AG09319 (cell line): Measurements from ENCODE around the gene TMC5.

Source experiments
- DNase-seq: peaks from one replicate; pipeline ENCODE4 v3.0.0-alpha.2; 2010; ENCODE audit warnings: low read depth; ENCODE audit errors: extremely low read depth
- TF ChIP-seq, protein P1 (sequence below): IDR thresholded peaks from 2 replicates; pipeline ENCODE4 v1.5.1; 2011; ENCODE audit warnings: low read depth, mild to moderate bottlenecking, inconsistent platforms, low read length, moderate library complexity

Gene TMC5

DNA sequence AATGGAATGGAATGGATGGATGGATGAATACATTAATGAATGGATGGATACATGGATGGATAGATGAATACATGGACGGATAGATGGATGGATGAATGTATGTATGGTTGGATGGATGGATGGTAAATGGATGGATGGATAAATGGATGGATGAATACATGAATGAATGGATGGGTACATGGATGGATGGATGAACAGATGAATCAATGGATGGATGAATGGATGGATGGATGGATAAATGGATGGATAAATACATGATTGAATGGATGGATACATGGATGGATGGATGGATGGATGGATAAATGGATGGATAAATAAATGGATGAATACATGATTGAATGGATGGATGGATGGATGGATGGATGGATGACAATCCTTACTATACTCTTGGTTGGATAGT lies 26.0 kb downstream of the TMC5 start:
- DNase-seq = no peak
- TF ChIP-seq, protein P1, sequence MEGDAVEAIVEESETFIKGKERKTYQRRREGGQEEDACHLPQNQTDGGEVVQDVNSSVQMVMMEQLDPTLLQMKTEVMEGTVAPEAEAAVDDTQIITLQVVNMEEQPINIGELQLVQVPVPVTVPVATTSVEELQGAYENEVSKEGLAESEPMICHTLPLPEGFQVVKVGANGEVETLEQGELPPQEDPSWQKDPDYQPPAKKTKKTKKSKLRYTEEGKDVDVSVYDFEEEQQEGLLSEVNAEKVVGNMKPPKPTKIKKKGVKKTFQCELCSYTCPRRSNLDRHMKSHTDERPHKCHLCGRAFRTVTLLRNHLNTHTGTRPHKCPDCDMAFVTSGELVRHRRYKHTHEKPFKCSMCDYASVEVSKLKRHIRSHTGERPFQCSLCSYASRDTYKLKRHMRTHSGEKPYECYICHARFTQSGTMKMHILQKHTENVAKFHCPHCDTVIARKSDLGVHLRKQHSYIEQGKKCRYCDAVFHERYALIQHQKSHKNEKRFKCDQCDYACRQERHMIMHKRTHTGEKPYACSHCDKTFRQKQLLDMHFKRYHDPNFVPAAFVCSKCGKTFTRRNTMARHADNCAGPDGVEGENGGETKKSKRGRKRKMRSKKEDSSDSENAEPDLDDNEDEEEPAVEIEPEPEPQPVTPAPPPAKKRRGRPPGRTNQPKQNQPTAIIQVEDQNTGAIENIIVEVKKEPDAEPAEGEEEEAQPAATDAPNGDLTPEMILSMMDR = no peak

DNA sequence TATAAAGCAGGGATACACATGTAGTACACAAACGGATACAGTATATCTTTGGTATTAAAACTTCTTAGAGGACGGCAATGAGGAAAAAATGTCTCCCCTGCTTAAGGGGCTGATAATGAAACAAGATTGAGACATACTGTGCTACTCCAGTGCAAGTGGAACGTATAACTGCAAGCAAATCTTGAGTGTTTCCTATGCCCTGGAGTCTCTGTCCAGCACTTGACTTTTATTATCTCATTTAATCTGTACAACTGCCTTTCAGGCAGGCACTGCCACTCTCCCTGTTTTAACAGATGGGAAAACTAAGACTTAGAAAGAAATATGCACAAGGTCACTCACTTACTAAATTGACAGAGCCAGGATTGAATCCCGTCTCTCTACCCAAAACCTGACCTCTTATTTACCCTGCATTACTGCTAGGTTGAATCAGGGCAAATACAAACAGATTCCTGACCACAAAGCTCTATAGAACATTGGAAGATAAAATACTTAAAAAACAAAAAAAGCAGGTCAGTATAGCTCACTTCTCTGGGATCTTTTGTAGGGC lies 28.7 kb downstream of the TMC5 start:
- TF ChIP-seq, protein P1 = no peak
- DNase-seq = no peak

DNA sequence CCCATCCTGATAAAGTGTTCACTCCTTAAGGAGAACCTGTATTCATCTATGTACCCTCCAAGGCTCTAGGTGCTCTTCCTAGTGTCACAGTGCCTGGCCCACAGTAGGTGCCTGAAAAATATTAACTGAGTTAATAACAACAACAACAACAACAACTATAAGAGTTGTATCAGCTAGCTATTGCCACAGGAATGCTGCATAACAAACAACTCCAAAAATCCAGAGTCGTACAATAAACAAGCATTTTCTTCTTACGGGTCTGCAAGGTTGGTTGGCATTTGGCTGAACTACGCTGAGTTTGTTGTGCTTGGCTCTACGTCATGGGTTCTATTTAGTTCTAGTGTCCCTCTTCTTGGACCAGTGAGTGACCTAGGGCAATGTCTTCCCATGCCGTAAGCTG lies 29.2 kb downstream of the TMC5 start:
- DNase-seq = no peak
- TF ChIP-seq, protein P1 = no peak

DNA sequence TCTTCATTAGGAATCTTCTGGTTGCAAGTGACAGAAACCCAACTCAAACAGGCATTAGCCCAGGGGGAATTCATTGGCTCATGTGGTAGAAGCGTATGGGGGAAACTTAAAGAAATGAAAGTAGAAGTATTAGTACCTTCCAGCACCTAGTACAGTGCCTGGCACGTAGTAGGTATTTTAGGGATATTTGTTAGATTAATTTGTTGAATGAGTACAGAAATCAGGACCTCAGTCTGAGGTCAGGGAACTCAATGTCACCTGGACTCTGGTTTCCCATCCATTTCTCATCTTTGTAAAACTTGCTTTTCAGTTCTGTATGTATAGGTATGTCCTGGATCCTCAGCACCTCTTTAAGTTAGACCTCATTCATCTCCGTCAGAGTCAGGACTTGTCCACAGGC lies 32.5 kb downstream of the TMC5 start:
- TF ChIP-seq, protein P1 = no peak
- no peak for DNase-seq

DNA sequence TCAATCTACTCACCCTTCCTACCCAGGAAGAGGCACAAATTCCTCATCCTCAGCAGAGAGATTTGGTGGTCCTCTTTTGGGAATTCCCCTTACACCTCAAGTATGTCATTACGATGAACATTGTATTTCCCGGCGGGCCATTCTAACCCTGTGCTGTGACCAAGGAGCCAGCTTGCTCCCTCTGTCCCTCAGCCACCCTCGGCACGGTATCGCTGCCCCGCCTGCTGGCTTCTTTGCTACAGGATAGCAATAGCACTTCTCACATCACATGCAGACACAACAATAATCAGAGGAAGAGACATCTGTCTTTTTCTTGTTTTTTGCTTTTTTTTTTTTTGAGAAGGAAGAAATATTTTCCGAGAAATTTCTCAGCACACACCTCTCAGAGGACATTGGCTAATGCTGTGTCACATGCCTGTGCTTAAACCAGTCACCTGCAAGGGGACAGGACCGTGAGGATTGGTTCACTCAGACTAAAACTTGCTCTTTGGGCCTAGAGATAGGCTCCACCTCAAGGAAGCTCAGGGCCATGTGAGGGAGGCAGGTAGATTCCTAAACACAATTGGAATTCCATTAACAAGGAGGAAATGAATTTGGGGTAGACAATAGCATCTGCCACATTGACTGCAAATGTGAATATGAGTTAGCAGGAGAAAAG lies 41.2 kb downstream of the TMC5 start:
- TF ChIP-seq, protein P1 = no peak
- DNase-seq = no peak

DNA sequence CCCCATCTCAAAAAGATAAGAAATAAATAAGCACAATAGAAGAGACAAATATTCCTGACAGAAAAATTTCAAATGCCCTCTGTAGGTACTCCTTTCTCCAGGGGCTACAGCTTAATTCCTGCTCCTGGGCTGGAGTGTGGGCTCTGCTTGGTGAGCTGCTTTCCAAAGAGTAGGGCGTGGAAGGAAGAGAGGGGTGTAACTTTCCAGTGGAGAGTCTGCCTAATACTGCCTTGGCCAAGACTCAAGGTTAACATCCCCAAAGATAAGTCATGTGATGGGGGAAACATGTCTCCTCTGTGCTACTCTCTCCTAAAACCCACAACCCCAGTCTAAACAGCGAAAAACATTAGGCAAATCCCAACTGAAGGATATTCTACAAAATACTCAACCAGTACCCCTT lies 42.7 kb downstream of the TMC5 start:
- no peak for DNase-seq
- TF ChIP-seq, protein P1 = no peak

DNA sequence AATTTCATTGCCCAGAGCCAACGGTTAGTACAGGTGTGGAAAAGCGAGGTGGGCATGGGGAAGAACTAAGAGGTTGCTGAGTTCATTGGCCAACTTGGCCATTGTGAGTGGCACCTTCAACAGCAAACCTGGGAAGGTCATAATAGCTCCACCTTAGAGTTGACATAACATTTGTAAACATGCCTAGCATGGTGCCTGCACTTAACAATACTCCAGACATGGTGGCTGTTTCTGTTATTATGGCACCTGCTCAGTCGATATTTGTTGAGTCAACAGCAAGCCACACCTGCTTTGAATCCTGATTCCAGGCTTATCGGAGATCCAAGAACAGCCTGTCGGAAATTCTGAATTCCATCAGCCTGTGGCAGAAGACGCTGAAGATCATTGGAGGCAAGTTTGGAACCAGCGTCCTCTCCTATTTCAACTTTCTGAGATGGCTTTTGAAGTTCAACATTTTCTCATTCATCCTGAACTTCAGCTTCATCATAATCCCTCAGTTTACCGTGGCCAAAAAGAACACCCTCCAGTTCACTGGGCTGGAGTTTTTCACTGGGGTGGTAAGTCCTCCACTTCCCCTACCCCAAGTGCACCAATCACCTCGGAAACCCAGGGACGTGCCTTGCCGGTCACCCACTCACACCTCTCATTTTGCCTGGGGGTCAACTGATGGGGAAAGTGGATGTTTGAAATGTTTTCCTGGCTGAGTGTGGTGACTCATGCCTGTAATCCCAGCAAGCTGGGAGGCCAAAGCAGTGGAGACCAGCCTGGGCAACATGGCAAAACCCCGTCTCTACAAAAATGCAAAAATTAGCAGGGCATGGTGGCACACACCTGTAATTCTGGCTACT lies 46.0 kb downstream of the TMC5 start:
- TF ChIP-seq, protein P1 = no peak
- no peak for DNase-seq
